ENCODE results near the gene ZFP1. TPM values are rescaled to one million over a fixed set of nuclear protein-coding genes. Genes with fewer than 3 reads are reported as not detected.
"Not testable (repeated sequence)": the region's sequence is repeated elsewhere in the genome, so short reads cannot be mapped to it uniquely, and the experiment has no call there.

The ZFP1 gene
- total RNA-seq, 1 experiment from 2014 or later, result 8.9 TPM

DNA sequence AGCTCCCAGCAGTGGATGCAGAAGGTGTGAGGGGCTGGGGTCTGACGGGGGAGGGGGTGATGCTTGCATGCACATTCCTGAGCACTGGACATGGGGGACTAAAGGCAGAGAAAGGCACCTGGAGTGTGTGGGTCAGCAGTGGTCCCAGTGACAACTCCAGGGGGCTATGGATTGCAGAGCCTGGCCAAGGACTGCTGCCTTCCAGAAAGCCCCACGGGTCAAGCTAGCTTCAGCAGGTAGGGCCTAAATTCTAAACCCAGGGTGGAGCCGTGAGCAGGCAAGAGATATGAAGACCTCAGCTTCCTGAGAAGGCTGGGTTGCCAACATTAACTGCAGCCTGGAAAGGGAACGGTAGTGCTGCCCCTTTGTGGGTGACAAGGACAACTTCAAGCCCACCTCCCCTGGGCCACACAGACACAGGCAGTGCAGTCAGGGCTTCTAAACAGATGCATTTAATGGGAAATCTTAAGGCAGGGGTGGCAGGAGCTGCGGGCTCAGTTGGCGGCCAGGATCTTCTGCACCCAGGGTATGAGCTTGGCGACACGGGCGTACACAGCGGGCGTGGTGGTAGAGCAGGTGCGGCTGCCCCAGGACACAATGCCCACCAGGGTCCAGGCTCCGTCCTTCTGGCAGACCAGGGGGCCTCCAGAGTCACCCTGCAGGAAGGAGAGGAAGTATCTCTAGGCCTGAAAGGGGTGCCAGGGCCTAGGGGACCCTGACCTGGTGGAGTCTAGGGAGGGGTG is 55.5 kb downstream of the ZFP1 start:
- no peak for DNase-seq (ENCODE audit: low read depth)

GRCh38 chr16:75204410-75204758 is 56.1 kb downstream of the ZFP1 start:
- no peak for DNase-seq (ENCODE audit: low read depth)

- DNase-seq (ENCODE audit: low read depth), result not testable (repeated sequence)
Observed at GRCh38 chr16:75204905-75205304, 56.6 kb downstream of the ZFP1 start.

DNA sequence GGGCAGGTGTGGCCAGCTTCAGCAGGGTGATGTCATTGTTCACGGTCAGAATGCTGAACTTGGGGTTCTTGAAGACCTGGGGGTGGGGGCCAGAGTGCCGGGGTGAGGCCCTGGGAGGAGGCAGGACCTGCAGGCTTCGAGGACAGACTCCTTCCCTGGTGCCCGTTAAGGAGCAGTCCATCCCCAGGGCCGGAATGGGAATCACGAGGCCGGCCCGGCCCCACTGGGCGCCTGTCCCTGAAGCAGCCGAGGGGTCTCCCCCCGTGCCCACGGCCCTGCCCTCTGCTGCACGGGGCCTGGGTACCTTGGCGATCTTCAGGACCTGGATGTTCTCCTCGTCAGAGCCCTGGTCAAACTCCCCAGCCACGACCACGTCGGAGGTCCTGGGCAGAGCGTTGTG is 57.1 kb downstream of the ZFP1 start:
- DNase-seq (ENCODE audit: low read depth), result not testable (repeated sequence)

- not testable (repeated sequence) for DNase-seq (ENCODE audit: low read depth)
Observed at GRCh38 chr16:75205961-75206748, 57.8 kb downstream of the ZFP1 start.

- DNase-seq (ENCODE audit: low read depth), result no peak
Observed at GRCh38 chr16:75206749-75207451, 58.6 kb downstream of the ZFP1 start, which contains the start of gene CTRB2. Gene CTRB2 (minus strand): TSS chr16:75207161. CDS start chr16:75207141, 20 bp downstream.

DNA sequence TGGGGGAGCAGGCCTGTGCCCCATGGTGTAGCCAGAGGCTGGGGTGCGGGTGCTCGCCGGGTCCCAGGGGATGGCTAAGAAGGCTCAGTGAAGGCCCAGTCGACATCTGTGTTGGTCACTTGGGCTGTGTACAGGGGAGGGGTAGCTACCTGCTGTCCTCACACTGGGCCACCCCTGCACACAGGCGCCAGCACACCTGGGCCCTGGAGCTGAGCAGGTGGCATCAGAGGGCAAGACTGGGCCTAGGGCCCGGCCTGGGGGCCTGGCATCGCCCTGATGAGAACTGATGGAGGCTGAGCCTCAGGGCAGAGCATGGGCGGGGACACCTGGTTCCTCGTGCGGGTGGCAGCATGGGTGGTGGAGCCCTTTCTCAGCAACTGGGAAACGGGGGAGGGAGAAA is 59.5 kb downstream of the ZFP1 start:
- DNase-seq (ENCODE audit: low read depth), result no peak

DNA sequence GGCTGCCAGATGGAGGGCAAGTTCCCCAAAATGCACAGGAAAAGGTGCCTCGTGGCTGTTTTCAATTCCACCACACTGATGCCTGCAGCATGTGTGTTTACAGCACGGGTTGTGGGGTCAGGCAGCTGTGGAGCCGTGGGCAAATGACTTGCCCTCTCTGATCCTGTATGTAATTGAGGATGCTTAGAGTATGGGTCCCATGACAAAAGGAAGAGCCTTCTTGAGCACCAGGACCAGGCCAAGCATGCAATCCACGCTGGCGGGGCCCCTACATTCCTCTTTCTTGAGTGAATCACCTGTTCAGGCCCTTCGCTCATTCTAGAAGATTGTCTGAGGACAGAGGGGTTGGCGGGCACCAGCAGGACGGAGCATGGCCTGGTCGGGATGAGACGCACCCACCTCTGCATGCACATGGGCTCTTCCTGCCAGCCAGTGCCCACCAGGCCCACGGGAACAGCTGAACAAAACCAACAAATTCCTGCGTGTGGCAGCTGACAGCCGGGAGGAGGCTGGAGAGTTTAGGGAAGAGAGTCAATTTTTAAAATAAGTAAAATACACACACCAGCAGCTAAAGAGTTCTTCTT is 60.0 kb downstream of the ZFP1 start:
- DNase-seq (ENCODE audit: low read depth), result no peak

GRCh38 chr16:75208861-75209505 is 60.7 kb downstream of the ZFP1 start:
- no peak for DNase-seq (ENCODE audit: low read depth)

GRCh38 chr16:75209514-75209913 is 61.2 kb downstream of the ZFP1 start:
- DNase-seq (ENCODE audit: low read depth), result not testable (repeated sequence)

GRCh38 chr16:75209944-75210343 is 61.6 kb downstream of the ZFP1 start:
- DNase-seq (ENCODE audit: low read depth), result no peak

DNA sequence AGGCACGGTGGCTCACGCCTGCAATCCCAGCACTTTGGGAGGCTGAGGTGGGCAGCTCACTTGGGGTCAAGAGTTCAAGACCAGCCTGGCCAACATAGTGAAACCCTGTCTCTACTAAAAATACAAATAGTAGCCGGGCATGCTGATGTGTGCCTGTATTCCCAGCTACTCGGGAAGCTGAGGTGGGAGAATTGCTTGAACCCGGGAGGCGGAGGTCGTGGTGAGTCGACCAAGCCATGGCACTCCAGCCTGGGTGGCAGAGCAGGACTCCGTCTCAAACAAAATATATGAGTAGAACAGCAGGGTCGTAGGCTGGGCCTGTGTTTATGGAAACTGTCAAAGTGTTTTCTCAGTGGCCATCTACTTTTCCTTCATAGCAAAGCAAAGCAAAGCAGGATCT is 63.0 kb downstream of the ZFP1 start:
- not testable (repeated sequence) for DNase-seq (ENCODE audit: low read depth)

- no peak for DNase-seq (ENCODE audit: low read depth)
Observed at GRCh38 chr16:75216127-75216526, 67.8 kb downstream of the ZFP1 start.

DNA sequence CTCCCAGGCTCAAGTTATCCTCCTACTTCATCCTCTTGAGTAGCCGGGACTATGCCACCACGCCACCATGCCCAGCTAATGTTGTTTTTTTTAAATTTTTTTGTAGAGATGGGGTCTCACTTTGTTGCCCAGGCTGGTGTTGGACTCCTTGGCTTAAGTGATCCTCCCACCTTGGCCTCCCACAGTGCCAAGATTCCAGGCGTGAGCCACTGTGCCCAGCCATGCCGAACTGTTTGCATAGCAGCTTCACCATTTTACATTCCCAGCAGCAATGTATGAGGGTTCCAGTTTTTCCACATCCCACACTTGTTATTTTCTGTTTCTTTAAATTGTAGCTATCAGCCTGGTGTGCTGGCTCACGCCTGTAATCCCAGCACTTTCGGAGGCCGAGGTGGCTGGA is 68.3 kb downstream of the ZFP1 start:
- no peak for DNase-seq (ENCODE audit: low read depth)

- DNase-seq (ENCODE audit: low read depth), result no peak
Observed at GRCh38 chr16:75217389-75217851, 69.1 kb downstream of the ZFP1 start.

DNA sequence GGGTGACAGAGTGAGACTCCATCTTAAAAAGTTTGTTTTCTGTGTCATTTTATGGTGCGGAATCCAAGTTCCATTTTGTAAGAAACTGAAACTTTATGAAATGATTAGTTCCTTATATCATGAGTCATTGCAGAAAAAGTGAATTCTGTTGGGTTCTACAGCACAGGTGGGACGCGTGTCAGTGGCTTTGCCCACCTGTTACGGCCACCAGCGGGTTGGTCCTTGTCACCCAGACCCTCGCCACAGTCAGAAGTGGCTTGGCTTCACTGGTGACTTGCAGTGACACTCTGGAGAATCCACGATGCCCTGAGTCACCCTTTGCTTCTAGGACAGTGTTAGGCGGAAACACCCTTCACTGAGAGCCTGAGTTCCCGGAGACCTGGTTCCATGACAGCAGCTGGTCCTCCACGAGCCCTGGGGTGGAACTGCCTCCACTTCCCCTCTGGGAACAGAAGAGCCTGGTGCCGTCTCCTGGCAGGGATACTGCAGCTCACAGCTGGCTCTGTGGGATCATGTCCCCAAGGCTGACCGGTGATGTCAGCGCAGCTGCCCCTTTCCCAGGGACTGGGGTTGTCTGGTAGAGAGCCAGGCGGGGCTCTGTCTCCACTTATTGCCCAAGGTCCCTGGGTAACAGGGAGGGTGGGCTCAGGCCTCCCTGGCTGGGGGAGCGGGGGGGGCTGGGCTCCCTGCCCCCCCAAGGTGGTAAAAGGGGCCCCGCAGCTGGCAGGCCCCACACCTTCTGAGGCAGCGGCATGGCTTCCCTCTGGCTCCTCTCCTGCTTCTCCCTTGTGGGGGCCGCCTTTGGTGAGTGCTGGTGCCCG is 70.1 kb downstream of the ZFP1 start, which contains the start of gene CTRB1:
TSS of gene CTRB1 (plus strand) at position 733 of the 821 bp plus-strand sequence. CDS start at position 753, 20 bp downstream.
- DNase-seq (ENCODE audit: low read depth), result no peak

GRCh38 chr16:75219088-75219487 is 70.8 kb downstream of the ZFP1 start:
- no peak for DNase-seq (ENCODE audit: low read depth)

DNA sequence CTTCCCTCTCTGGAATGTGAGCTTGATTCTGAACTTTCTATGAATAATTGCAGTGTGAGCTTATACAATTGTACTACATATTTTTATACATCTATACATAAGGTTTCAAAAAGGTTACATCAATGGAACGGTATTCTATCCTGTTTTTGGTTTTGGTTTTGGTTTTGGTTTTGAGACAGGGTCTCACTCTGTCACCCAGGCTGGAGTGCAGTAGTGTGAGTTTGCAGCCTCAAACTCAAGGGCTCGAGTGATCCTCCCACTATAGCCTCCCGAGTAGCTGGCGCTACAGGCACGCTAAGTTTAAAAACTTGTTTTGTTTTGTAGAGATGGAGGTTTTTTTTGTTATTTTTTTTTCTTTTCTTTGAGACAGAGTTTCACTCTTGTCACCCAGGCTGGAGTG is 71.5 kb downstream of the ZFP1 start:
- no peak for DNase-seq (ENCODE audit: low read depth)
